ENCODE data around the gene TNK1. TPM values are rescaled to one million over a fixed set of nuclear protein-coding genes. Genes with fewer than 3 reads are reported as not detected.

TNK1 gene
- polyA plus RNA-seq, 1 donor: 7.4 TPM

DNA sequence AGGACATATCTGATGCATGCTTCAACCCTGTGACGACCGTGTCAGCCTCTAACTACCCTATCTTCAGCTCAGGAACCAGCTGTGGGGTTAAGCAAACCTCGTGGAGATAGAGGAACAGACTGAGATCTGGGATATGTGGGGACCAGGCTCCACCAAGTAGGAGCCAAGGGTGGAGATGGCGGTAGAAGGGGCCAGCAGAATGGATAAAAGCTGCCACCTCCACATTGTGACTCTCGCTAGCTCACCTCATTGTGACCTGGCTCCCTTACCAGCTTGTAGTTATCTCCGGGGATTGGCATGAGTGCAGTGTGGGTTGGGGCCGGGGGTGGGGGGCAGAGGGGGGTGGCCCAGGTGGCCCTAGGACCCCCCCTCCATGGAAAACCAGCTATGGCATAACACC lies 44.4 kb downstream of the TNK1 start, which contains the start of gene SPEM2:
Gene SPEM2 (plus strand): TSS at position 301 of the 400 bp plus-strand sequence. CDS start 73 bp downstream, at position 374.
- Histone ChIP-seq H3K27me3 (ENCODE audit: control insufficient read depth, insufficient read depth, low read length) (no peaks in the 10 kb centered on the region), H3K4me1 (ENCODE audit: control insufficient read depth, insufficient read depth, low read length) (no peaks in the 10 kb centered on the region), H3K36me3 (ENCODE audit: control insufficient read depth, insufficient read depth, low read length) (no peaks in the 10 kb centered on the region), H3K4me3 (ENCODE audit: low read length) (no peak within 1 kb of the TSS), H3K27ac (ENCODE audit: low read length) (no peak within 1 kb of the TSS), H3K9me3 (ENCODE audit: control insufficient read depth, low read depth, low read length) (peaks cover 2% of the 10 kb centered on the region)
- no peak for DNase-seq
- no CpG with 5 or more reads among the region's 7 CpGs for WGBS (ENCODE audit: insufficient coverage, low lambda C conversion rate)

DNA sequence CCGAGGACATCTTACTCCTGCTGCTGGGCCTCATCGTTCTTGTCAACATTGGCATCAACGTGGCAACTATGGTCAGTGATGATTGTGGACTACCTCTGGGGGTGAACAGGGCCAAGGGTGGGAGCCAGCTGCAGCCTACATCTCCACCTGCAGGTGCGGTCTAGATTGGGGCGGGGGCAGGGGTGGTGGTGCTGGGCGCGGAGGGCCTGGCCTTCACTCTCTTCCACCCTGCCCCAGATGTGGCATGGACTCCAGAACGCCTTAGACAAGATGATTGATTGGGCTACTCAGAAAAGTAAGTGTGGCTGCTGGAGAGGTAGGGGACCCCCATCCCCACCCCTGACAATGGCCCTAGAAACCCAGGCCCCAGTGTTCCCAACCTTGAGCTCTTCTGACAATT lies 44.9 kb downstream of the TNK1 start:
- Histone ChIP-seq H3K36me3 (ENCODE audit: control insufficient read depth, insufficient read depth, low read length) (no peaks in the 10 kb centered on the region), H3K9me3 (ENCODE audit: control insufficient read depth, low read depth, low read length) (peaks cover 2% of the 10 kb centered on the region), H3K4me3 (ENCODE audit: low read length) (no peak overlapping the region), H3K4me1 (ENCODE audit: control insufficient read depth, insufficient read depth, low read length) (no peaks in the 10 kb centered on the region), H3K27me3 (ENCODE audit: control insufficient read depth, insufficient read depth, low read length) (no peaks in the 10 kb centered on the region), H3K27ac (ENCODE audit: low read length) (no peak overlapping the region)
- DNase-seq: no peak
- no CpG with 5 or more reads among the region's 8 CpGs for WGBS (ENCODE audit: insufficient coverage, low lambda C conversion rate)

DNA sequence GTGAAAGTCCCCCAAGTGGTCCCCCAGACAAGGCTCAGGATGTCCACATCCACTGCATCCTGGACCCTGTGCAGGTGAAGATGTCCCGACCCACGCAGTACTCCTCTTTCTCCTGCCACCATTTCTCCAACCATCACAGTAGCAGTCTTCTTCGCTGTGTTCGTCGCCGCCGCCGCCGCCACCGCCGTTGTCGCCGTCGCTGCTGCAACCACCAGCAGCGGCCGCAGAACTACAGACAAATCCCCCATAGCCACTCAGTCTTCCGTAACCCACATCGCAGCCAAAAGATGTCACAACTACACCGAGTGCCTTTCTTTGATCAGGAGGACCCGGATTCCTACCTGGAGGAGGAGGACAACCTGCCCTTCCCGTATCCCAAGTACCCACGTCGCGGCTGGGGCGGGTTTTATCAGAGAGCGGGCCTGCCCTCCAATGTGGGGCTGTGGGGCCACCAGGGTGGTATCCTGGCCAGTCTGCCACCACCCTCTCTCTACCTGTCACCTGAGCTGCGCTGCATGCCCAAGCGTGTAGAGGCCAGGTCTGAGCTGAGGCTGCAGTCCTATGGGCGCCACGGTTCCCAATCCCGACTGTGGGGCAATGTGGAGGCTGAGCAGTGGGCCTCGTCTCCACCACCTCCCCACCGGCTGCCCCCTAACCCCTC lies 45.4 kb downstream of the TNK1 start:
- DNase-seq: no peak
- H3K9me3 ChIP-seq (ENCODE audit: control insufficient read depth, low read depth, low read length): no peaks in the 10 kb centered on the region
- H3K36me3 ChIP-seq (ENCODE audit: control insufficient read depth, insufficient read depth, low read length): no peaks in the 10 kb centered on the region
- H3K27ac ChIP-seq (ENCODE audit: low read length): no peak overlapping the region
- no peaks in the 10 kb centered on the region for H3K27me3 ChIP-seq (ENCODE audit: control insufficient read depth, insufficient read depth, low read length)
- H3K4me3 ChIP-seq (ENCODE audit: low read length): no peak overlapping the region
- no peaks in the 10 kb centered on the region for H3K4me1 ChIP-seq (ENCODE audit: control insufficient read depth, insufficient read depth, low read length)
- 96% methylated on average over 10 of the region's 33 CpGs for WGBS (ENCODE audit: insufficient coverage, low lambda C conversion rate)

DNA sequence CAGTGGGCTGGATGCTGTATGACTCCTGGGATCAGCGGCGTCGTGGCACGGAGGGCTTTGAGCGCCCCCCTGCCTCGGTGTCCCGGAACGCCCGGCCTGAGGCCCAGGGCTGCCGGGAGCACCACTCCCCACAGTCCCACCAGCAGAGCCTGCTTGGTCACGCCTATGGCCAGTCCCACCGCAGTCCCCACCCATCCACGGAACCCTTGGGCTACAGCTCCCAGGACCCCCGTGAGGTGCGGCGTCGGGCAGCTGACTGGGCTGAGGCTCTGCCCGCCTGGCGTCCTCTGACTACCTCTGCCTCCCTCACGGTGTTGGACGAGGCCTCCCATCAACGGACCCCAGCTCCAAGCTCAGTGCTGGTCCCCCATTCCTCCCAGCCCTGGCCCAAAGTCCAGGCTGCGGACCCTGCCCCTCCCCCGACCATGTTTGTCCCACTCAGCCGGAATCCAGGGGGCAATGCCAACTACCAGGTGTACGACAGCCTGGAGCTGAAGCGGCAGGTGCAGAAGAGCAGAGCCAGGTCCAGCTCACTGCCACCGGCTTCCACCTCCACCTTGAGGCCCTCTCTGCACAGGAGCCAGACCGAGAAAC lies 46.1 kb downstream of the TNK1 start:
- H3K27me3 ChIP-seq (ENCODE audit: control insufficient read depth, insufficient read depth, low read length): no peaks in the 10 kb centered on the region
- H3K4me1 ChIP-seq (ENCODE audit: control insufficient read depth, insufficient read depth, low read length): no peaks in the 10 kb centered on the region
- no peak for DNase-seq
- no peak overlapping the region for H3K4me3 ChIP-seq (ENCODE audit: low read length)
- WGBS (ENCODE audit: insufficient coverage, low lambda C conversion rate): no CpG with 5 or more reads among the region's 29 CpGs
- no peaks in the 10 kb centered on the region for H3K9me3 ChIP-seq (ENCODE audit: control insufficient read depth, low read depth, low read length)
- H3K27ac ChIP-seq (ENCODE audit: low read length): no peak overlapping the region
- H3K36me3 ChIP-seq (ENCODE audit: control insufficient read depth, insufficient read depth, low read length): no peaks in the 10 kb centered on the region

DNA sequence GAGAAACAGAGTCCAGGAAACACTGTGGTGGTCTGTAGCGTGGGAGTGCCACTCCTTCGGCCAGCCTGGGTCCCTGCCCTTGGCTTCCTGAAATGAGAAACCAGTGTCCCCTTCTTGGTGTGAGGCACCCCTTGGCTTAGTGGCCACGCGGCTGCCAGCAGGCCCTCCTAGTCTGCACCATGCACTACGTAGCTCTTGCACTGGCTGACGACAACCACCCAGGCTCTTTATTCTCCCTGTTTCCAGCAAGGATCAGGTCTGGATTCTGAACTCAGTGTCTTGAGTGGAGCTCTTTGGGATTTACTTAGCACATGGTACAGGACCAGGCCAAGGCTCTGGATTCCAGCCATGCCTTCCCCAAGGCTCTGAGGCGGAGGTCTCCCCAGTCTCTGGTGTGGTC lies 46.7 kb downstream of the TNK1 start:
- WGBS (ENCODE audit: insufficient coverage, low lambda C conversion rate): no CpG with 5 or more reads among the region's 7 CpGs
- no peak for DNase-seq
- Histone ChIP-seq H3K27me3 (ENCODE audit: control insufficient read depth, insufficient read depth, low read length) (no peaks in the 10 kb centered on the region), H3K9me3 (ENCODE audit: control insufficient read depth, low read depth, low read length) (no peaks in the 10 kb centered on the region), H3K4me3 (ENCODE audit: low read length) (no peak overlapping the region), H3K4me1 (ENCODE audit: control insufficient read depth, insufficient read depth, low read length) (no peaks in the 10 kb centered on the region), H3K27ac (ENCODE audit: low read length) (no peak overlapping the region), H3K36me3 (ENCODE audit: control insufficient read depth, insufficient read depth, low read length) (no peaks in the 10 kb centered on the region)

DNA sequence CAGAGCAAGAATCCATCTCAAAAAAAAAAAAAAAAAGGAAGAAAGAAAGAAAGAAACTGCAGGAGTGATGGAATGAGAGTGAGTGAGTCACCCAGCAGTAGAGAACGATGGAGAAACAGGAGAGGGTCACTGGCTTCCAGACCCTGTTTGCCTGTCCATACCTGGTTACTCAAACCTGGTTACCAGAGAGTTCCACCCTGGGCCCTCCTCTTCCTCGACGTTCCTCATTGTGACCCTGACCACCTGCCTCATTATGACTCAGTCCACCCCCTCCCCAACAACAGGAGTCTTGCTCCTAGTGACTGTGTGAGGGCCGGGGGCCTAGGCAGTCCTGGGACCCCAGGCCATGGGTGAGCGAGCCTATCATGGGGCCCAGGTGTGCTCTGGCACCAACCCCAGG lies 47.7 kb downstream of the TNK1 start, which contains the start of gene SPEM3:
Gene SPEM3 (plus strand): TSS at position 301 of the 400 bp plus-strand sequence. CDS start 46 bp downstream, at position 347.
- no peak for DNase-seq
- H3K36me3 ChIP-seq (ENCODE audit: control insufficient read depth, insufficient read depth, low read length): no peaks in the 10 kb centered on the region
- H3K9me3 ChIP-seq (ENCODE audit: control insufficient read depth, low read depth, low read length): no peaks in the 10 kb centered on the region
- H3K27ac ChIP-seq (ENCODE audit: low read length): no peak within 1 kb of the TSS
- WGBS (ENCODE audit: insufficient coverage, low lambda C conversion rate): no CpG with 5 or more reads among the region's 5 CpGs
- no peak within 1 kb of the TSS for H3K4me3 ChIP-seq (ENCODE audit: low read length)
- no peaks in the 10 kb centered on the region for H3K27me3 ChIP-seq (ENCODE audit: control insufficient read depth, insufficient read depth, low read length)
- no peaks in the 10 kb centered on the region for H3K4me1 ChIP-seq (ENCODE audit: control insufficient read depth, insufficient read depth, low read length)

DNA sequence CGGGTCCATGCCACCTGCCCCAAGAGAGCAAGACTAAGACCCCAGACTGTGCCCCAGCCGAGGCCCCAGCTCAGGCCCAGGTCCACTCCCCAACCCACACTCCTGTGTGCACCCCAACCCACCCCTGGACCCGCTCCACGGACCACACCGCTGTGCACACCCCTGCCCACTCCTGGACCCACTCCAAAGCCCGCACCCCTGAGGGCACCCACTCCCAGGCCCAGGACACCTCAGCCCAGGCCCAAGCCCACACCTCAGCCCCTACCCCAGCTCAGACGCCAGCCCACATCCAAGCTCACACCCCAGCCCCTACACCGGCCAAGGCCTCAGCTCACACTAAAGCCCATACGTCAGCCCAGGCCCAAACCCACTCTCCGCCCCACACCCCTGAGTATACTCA lies 48.8 kb downstream of the TNK1 start:
- Histone ChIP-seq H3K4me1 (ENCODE audit: control insufficient read depth, insufficient read depth, low read length) (no peaks in the 10 kb centered on the region), H3K27ac (ENCODE audit: low read length) (no peak overlapping the region), H3K9me3 (ENCODE audit: control insufficient read depth, low read depth, low read length) (no peaks in the 10 kb centered on the region), H3K27me3 (ENCODE audit: control insufficient read depth, insufficient read depth, low read length) (no peaks in the 10 kb centered on the region), H3K4me3 (ENCODE audit: low read length) (no peak overlapping the region), H3K36me3 (ENCODE audit: control insufficient read depth, insufficient read depth, low read length) (no peaks in the 10 kb centered on the region)
- WGBS (ENCODE audit: insufficient coverage, low lambda C conversion rate): no CpG with 5 or more reads among the region's 10 CpGs
- no peak for DNase-seq

DNA sequence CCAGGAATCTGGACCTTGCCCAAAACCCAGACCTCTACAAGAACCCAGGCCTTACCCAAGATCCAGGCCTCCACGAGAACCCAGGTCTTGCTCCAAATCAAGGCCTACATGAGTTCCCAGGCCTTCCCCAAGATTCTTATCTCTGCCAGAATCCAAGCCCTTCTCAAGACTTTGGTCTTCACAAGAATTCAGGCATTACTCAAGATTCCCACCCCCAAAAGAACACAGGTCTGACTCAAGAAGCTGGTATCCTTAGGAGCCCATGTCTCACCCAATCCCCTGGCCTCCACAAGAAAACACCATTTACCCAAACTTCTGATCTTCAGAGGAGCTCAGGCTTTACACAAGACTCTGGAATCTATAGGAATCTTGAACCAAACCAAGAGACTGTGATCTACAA lies 50.3 kb downstream of the TNK1 start:
- Histone ChIP-seq H3K27ac (ENCODE audit: low read length) (no peak overlapping the region), H3K9me3 (ENCODE audit: control insufficient read depth, low read depth, low read length) (no peaks in the 10 kb centered on the region), H3K4me3 (ENCODE audit: low read length) (no peak overlapping the region), H3K27me3 (ENCODE audit: control insufficient read depth, insufficient read depth, low read length) (peaks cover 7% of the 10 kb centered on the region), H3K36me3 (ENCODE audit: control insufficient read depth, insufficient read depth, low read length) (no peaks in the 10 kb centered on the region), H3K4me1 (ENCODE audit: control insufficient read depth, insufficient read depth, low read length) (peaks cover 3% of the 10 kb centered on the region)
- DNase-seq: no peak
- WGBS (ENCODE audit: insufficient coverage, low lambda C conversion rate): 40% methylated on average over 1 of the region's 1 CpG

DNA sequence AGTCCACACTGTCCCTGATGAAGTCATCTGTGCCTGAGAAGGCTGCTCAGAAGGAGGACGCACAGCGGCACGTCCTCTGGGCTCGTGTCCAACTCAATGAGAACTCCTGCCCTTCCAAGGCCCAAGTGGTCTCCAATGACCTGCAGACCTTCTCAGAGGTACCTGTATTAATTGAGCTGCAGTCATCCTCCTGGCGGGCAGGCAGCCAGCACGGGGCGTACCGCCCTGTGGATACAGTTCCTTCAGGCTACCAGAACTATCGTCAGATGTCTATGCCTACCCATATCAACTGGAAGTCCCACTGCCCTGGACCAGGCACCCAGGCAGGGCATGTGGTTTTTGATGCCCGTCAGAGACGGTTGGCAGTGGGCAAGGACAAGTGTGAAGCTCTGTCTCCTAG lies 51.4 kb downstream of the TNK1 start:
- no peak for DNase-seq
- H3K9me3 ChIP-seq (ENCODE audit: control insufficient read depth, low read depth, low read length): no peaks in the 10 kb centered on the region
- WGBS (ENCODE audit: insufficient coverage, low lambda C conversion rate): no CpG with 5 or more reads among the region's 11 CpGs
- peaks cover 10% of the 10 kb centered on the region for H3K4me1 ChIP-seq (ENCODE audit: control insufficient read depth, insufficient read depth, low read length)
- H3K4me3 ChIP-seq (ENCODE audit: low read length): no peak overlapping the region
- no peak overlapping the region for H3K27ac ChIP-seq (ENCODE audit: low read length)
- no peaks in the 10 kb centered on the region for H3K36me3 ChIP-seq (ENCODE audit: control insufficient read depth, insufficient read depth, low read length)
- H3K27me3 ChIP-seq (ENCODE audit: control insufficient read depth, insufficient read depth, low read length): peaks cover 11% of the 10 kb centered on the region

DNA sequence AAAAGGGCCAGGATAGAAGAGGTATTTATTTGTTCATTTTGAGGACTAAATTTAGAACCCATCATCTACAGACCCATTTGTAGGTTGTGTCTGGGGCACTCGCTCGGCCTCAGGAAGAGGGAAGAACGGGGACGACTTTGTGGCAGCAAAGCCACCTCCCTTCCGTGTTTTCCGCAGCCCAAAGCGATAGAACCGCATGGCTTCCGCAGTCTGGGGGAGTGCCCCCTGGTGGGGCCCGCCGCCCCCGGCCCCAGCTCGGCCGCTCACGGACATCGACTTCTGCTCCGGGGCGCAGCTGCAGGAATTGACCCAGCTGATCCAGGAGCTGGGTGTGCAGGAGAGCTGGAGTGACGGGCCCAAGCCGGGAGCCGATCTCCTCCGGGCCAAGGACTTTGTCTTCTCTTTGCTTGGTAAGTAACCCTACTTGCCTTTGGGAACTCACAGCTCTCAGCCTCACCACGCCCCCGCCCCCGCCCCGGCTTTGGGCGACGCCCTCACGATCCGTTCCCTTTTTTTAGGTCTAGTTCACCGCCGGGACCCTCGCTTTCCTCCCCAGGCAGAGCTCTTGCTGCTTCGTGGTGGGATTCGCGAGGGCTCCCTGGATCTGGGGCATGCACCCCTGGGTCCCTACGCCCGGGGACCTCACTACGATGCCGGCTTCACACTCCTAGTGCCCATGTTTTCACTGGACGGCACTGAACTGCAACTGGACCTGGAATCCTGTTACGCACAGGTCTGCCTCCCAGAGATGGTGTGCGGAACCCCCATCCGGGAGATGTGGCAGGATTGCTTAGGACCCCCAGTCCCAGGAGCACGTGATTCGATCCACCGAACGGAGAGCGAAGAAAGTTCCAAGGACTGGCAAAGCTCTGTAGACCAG lies 55.0 kb downstream of the TNK1 start:
- no CpG with 5 or more reads among the region's 49 CpGs for WGBS (ENCODE audit: insufficient coverage, low lambda C conversion rate)
- Histone ChIP-seq H3K27ac (ENCODE audit: low read length) (peak overlapping the region; percentile 45), H3K27me3 (ENCODE audit: control insufficient read depth, insufficient read depth, low read length) (peaks cover 45% of the 10 kb centered on the region), H3K9me3 (ENCODE audit: control insufficient read depth, low read depth, low read length) (no peaks in the 10 kb centered on the region), H3K4me3 (ENCODE audit: low read length) (peak overlapping the region; percentile 40), H3K36me3 (ENCODE audit: control insufficient read depth, insufficient read depth, low read length) (no peaks in the 10 kb centered on the region), H3K4me1 (ENCODE audit: control insufficient read depth, insufficient read depth, low read length) (peaks cover 29% of the 10 kb centered on the region)
- peak; percentile 30 to 77 for DNase-seq

Measured in large intestine (tissue), 3 donors.